GM12892 (cell line): ENCODE measurements around the gene HS3ST3B1.

Source experiments
- DNase-seq: peaks from one replicate; pipeline ENCODE4 v3.0.0; 2011; ENCODE audit not compliant: insufficient read length
- FAIRE-seq: peaks from 2 replicates; lab custom pipeline; 2011; peaks lifted over from hg19 to GRCh38; lab: Jason Lieb, UNC
- POLR2A ChIP-seq: IDR thresholded peaks from 2 replicates; pipeline ENCODE4 v1.6.1; 2011; ENCODE audit warnings: low read depth, low read length, control low read depth
- POLR2AphosphoS5 ChIP-seq: IDR thresholded peaks from 2 replicates; pipeline ENCODE4 v1.6.1; 2011; ENCODE audit warnings: low read depth, low read length, control low read depth
- TAF1 ChIP-seq: IDR thresholded peaks from 2 replicates; pipeline ENCODE4 v1.6.1; 2011; ENCODE audit warnings: low read depth, mild to moderate bottlenecking, control low read depth, low read length, borderline replicate concordance

Gene HS3ST3B1

GRCh38 chr17:14373614-14374259, 72.9 kb downstream of the HS3ST3B1 start:
- FAIRE-seq (no peak), DNase-seq (no peak)

GRCh38 chr17:14374268-14374667, 73.4 kb downstream of the HS3ST3B1 start:
- FAIRE-seq (no peak), DNase-seq (no peak)
- no peak for TF ChIP-seq POLR2A
- no peak for TF ChIP-seq POLR2AphosphoS5
- TF ChIP-seq TAF1, result no peak

More at GRCh38 chr17:14373614-14374259, 72.9 kb downstream of the HS3ST3B1 start:
- TF ChIP-seq POLR2A, result no peak
- no peak for TF ChIP-seq TAF1
- no peak for TF ChIP-seq POLR2AphosphoS5

GRCh38 chr17:14376666-14377065, 75.8 kb downstream of the HS3ST3B1 start:
- TF ChIP-seq TAF1 (no peak), POLR2AphosphoS5 (no peak), POLR2A (no peak)
- FAIRE-seq (no peak), DNase-seq (no peak)

GRCh38 chr17:14381606-14382005, 80.7 kb downstream of the HS3ST3B1 start:
- DNase-seq (no peak), FAIRE-seq (no peak)
- TF ChIP-seq POLR2AphosphoS5 (no peak), TAF1 (no peak)

- DNase-seq (no peak), FAIRE-seq (no peak)
- TF ChIP-seq TAF1, result no peak
- no peak for TF ChIP-seq POLR2AphosphoS5
- TF ChIP-seq POLR2A, result no peak
Measured at GRCh38 chr17:14387036-14387435, 86.2 kb downstream of the HS3ST3B1 start.

- no peak for DNase-seq
- no peak for TF ChIP-seq TAF1
- no peak for TF ChIP-seq POLR2A
- TF ChIP-seq POLR2AphosphoS5, result no peak
- no peak for FAIRE-seq
Measured at GRCh38 chr17:14389681-14390080, 88.8 kb downstream of the HS3ST3B1 start.

- no peak for TF ChIP-seq TAF1
- no peak for TF ChIP-seq POLR2A
- no peak for TF ChIP-seq POLR2AphosphoS5
- DNase-seq, result no peak
- no peak for FAIRE-seq
Measured at GRCh38 chr17:14393723-14394122, 92.8 kb downstream of the HS3ST3B1 start.

- TF ChIP-seq TAF1 (no peak), POLR2AphosphoS5 (no peak), POLR2A (no peak)
- DNase-seq (no peak), FAIRE-seq (no peak)
Measured at GRCh38 chr17:14395255-14395654, 94.4 kb downstream of the HS3ST3B1 start.

- no peak for TF ChIP-seq TAF1
- no peak for TF ChIP-seq POLR2AphosphoS5
- no peak for TF ChIP-seq POLR2A
- FAIRE-seq, result no peak
- DNase-seq, result no peak
Measured at GRCh38 chr17:14396547-14396946, 95.7 kb downstream of the HS3ST3B1 start.

- FAIRE-seq (no peak), DNase-seq (no peak)
- no peak for TF ChIP-seq POLR2A
- no peak for TF ChIP-seq TAF1
Measured at GRCh38 chr17:14398766-14399165, 97.9 kb downstream of the HS3ST3B1 start.
